ENCODE results near the gene TPI1. TPM values are rescaled to one million over a fixed set of nuclear protein-coding genes. Genes with fewer than 3 reads are reported as not detected.

The TPI1 gene
- total and polyA plus RNA-seq, 2 of the 8 experiments (the other 6 are each of a cell fraction or from before 2014, with no cell fraction given), result 910 to 3,018 TPM

GRCh38 chr12:6904280-6905276 lies 37.2 kb downstream of the TPI1 start, which contains the start of gene LRRC23:
Gene LRRC23 (plus strand): TSS chr12:6904822. CDS start chr12:6905634, 812 bp downstream.
- no peak within 1 kb of the TSS for H3K56ac ChIP-seq (replicated peaks; ENCODE audit: insufficient read length, low read depth, low read length)
- H3K23me2 ChIP-seq (ENCODE audit: low read depth, low read length), result peaks cover 3% of the 10 kb centered on the region; the same call in 1 of the 2 replicates
- H2AFZ ChIP-seq (ENCODE audit: low read length), result peak within 1 kb of the TSS; percentile 60
- no peak within 1 kb of the TSS for H2AK5ac ChIP-seq (ENCODE audit: low read depth, low read length)
- H3K4me1 ChIP-seq (replicated peaks in 1 of 4; ENCODE audit: control insufficient read depth in 3 of 4, insufficient read depth in 4 of 4, low read length in 3 of 4), result peaks cover 3 to 12% (median 11%) of the 10 kb centered on the region in 4 experiments; a peak in 5 of 7 replicates
- ChIA-PET POLR2A (ENCODE audit: partially characterized antibody) (interaction anchor here (0.7 to 39.6 kb wide), 11 partner anchors 9 to 144 kb away, joined by 3 to 1027 read pairs (median 18); partner anchors contain the start of genes ATN1, C12orf57, ENO2 and PTPN6), CTCF (ENCODE audit: partially characterized antibody) (interaction anchor here (0.6 to 13.0 kb wide), 9 partner anchors 13 to 151 kb away, joined by 3 to 74 read pairs (median 6); partner anchors contain the start of genes ATN1, ENO2 and SPSB2)
- no peak within 1 kb of the TSS for H4K8ac ChIP-seq (ENCODE audit: extremely low read depth, insufficient read depth, low read length)
- H3K27me3 ChIP-seq (replicated peaks in 1 of 4; ENCODE audit: control insufficient read depth in 3 of 4, extremely low read depth in 1 of 4, insufficient read depth in 3 of 4, low read length in 3 of 4), result peaks cover 0 to 4% (median 0%) of the 10 kb centered on the region in 4 experiments; a peak in 4 of 7 replicates
- H3K23ac ChIP-seq (ENCODE audit: insufficient read length), result no peak within 1 kb of the TSS
- no peaks in the 10 kb centered on the region for H4K20me1 ChIP-seq (replicated peaks in 1 of 2; ENCODE audit: control insufficient read depth in 1 of 2, insufficient read depth in 2 of 2, low read length in 2 of 2)
- H2BK5ac ChIP-seq (ENCODE audit: low read depth, low read length), result peak within 1 kb of the TSS; percentile 36
- H3K4me3 ChIP-seq (ENCODE audit: extremely low read depth in 1 of 4, insufficient read depth in 2 of 4, low read depth in 3 of 4, low read length in 4 of 4), result peak within 1 kb of the TSS; percentile 46 to 64 (median 52)
- H3K18ac ChIP-seq (ENCODE audit: extremely low read depth, low read length), result peak within 1 kb of the TSS; percentile 19; the same call in 1 of the 2 replicates
- H3K4ac ChIP-seq (replicated peaks; ENCODE audit: insufficient read length, low read depth, low read length), result no peak within 1 kb of the TSS
- H3K27ac ChIP-seq (ENCODE audit: low read depth, low read length), result peak within 1 kb of the TSS; percentile 76
- H3K9me3 ChIP-seq (ENCODE audit: insufficient read depth in 2 of 2, low read depth in 1 of 2, low read length in 1 of 2), result no peaks in the 10 kb centered on the region
- 0 out of 2 replicates have a peak within 1 kb of the TSS, but pooled peaks have one; percentile 20 for H2BK12ac ChIP-seq (ENCODE audit: low read depth, low read length)
- DNase-seq (ENCODE audit: low read depth in 1 of 2, low spot score in 2 of 2), result peak; percentile 96 to 98
- no peak within 1 kb of the TSS for H2BK120ac ChIP-seq (replicated peaks; ENCODE audit: low read depth, low read length)
- no peaks in the 10 kb centered on the region for H3K79me2 ChIP-seq (ENCODE audit: control insufficient read depth in 1 of 2, insufficient read depth in 2 of 2, low read length in 2 of 2)
- H3K4me2 ChIP-seq (ENCODE audit: insufficient read depth in 1 of 2, low read depth in 2 of 2, low read length in 2 of 2), result peak within 1 kb of the TSS; percentile 84 to 95
- H4K5ac ChIP-seq (ENCODE audit: insufficient read length, low read depth, low read length), result peak within 1 kb of the TSS; percentile 40
- H3K9ac ChIP-seq (replicated peaks in 1 of 4; ENCODE audit: extremely low read depth in 1 of 4, low read depth in 3 of 4, low read length in 3 of 4), result peak within 1 kb of the TSS in 3 of 4 experiments; percentile 60 to 77 (median 76); a peak in 6 of 7 replicates
- WGBS, 2 experiments (ENCODE audit: extremely low coverage in 1 of 2, insufficient coverage in 1 of 2, insufficient read length in 1 of 2, insufficient replicate concordance in 2 of 2, low coverage in 1 of 2, low lambda C conversion rate in 2 of 2, missing lambda C conversion rate in 1 of 2), result 11% methylated on average over 28 of the region's 34 CpGs; no CpG with 5 or more reads in 1 of the 2 experiments
- H2BK15ac ChIP-seq (ENCODE audit: low read length), result peak within 1 kb of the TSS; percentile 22; the same call in 1 of the 2 replicates
- H3K14ac ChIP-seq (ENCODE audit: insufficient read length), result no peak within 1 kb of the TSS
- no peaks in the 10 kb centered on the region for H3K79me1 ChIP-seq (ENCODE audit: low read depth, low read length)
- H2BK20ac ChIP-seq (ENCODE audit: low read length), result no peak within 1 kb of the TSS
- no peaks in the 10 kb centered on the region for H3K36me3 ChIP-seq (ENCODE audit: control insufficient read depth in 2 of 4, insufficient read depth in 4 of 4, low read length in 3 of 4)
- peak; percentile 96 for FAIRE-seq
- H4K91ac ChIP-seq (replicated peaks; ENCODE audit: insufficient read length, low read length), result no peak within 1 kb of the TSS
- TF ChIP-seq EGR1 (IDR thresholded peaks at IDR 0.05; ENCODE audit: borderline replicate concordance, low read depth, low read length), result no peak
- TF ChIP-seq TAF1 (IDR thresholded peaks at IDR 0.05; ENCODE audit: low read depth, low read length), result peak; percentile 48; the same call in 1 of the 2 replicates
- TF ChIP-seq USF2 (IDR thresholded peaks at IDR 0.05; ENCODE audit: low read length), result no peak
- 0 out of 2 replicates have a peak, but pooled peaks have one; percentile 33 for TF ChIP-seq PHF8 (conservative IDR thresholded peaks at IDR 0.05; ENCODE audit: low read depth, low read length)
- no peak for TF ChIP-seq KDM5A (IDR thresholded peaks at IDR 0.05; ENCODE audit: low read length)
- peak in 1 of 2 experiments; percentile 58; a peak in 1 of 4 replicates for TF ChIP-seq HDAC2 (IDR thresholded peaks at IDR 0.05; ENCODE audit: borderline replicate concordance in 1 of 2, low read depth in 2 of 2, low read length in 2 of 2)
- TF ChIP-seq SIRT6 (IDR thresholded peaks at IDR 0.05; ENCODE audit: low read length), result no peak
- peak; percentile 51; the same call in 1 of the 2 replicates for TF ChIP-seq TBP (IDR thresholded peaks at IDR 0.05; ENCODE audit: low read depth, low read length)

Data from H1 (cell line).